HL-60/S4 treated with retinoic acid at 250 ng/mL for 4 days and 3 days (cell line): ENCODE results near the gene LIM2.
"Not testable (repeated sequence)": the region's sequence is repeated elsewhere in the genome, so short reads cannot be mapped to it uniquely, and the experiment has no call there.

Experiments used
- in situ Hi-C: fragments of 300-500 bp; cut with MboI; formaldehyde crosslinking; loops from 2 replicates; pipeline ENCODE4 v1.7.0; 2022; ENCODE audit warnings: low sequenced_read_pairs

LIM2 gene

GRCh38 chr19:51397453-51397852 is 9.7 kb upstream of the LIM2 start:
- in situ Hi-C loops: not testable (repeated sequence)

- in situ Hi-C loops: no loop called here
These were observed 8.4 kb upstream of the LIM2 start for GRCh38 chr19:51396175-51396574.

- in situ Hi-C loops: no loop called here
These were observed 6.5 kb upstream of the LIM2 start for GRCh38 chr19:51394050-51394836.

GRCh38 chr19:51392701-51393100 is 4.9 kb upstream of the LIM2 start:
- in situ Hi-C loops: no loop called here

GRCh38 chr19:51391073-51391611 is 3.4 kb upstream of the LIM2 start:
- in situ Hi-C loops: no loop called here

DNA sequence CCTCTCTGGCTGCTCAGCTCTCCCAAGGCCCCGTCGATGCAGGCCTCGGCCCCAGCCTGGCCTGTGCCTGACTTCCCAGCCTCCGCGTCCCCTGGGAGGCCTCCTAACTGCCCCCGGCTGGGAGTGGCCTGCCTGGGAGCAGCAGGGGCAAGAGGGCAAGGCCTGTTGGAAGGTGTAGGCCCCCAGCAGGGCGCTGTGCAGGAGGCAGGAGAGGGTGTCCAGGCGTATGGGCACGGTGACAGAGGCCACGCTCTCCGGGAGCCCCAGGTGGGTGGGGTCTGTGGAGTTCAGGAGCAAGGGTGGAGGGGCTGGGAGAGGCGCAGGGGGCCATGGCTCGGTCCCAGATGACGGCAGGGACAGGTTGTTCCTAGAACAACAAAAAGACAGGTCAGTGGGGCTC is 1.4 kb upstream of the LIM2 start:
- in situ Hi-C loops: no loop called here

DNA sequence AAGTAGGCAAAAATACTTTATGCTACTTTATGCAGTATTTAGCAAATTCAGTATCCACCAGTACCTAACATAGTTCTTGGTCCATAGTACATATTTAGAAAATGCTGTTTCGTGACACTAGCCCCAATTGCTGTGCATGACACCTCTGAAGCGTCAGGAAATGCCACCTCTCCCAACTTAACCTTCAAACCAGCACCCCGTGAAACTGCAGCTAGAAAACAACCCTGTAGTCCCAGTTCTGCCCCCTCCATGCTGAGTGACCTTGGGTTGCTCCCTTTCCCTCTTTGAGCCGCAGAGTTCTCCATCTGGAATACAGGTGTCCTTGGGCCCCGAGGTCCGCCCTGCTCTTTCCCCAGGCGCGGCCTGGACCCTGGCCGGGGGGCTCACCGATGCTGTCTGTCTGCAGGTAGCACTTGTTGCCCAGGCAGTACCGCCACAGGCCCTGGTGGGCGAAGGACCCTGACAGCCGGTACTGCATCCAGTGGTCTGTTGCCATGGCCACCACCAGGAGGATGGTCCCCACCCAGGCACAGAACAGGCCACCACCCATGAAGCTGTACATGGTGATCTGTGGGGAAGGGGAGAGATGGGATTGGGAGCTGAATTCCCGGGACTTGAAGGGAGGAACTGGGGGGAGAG is 773 bp downstream of the LIM2 start:
- in situ Hi-C loops: no loop called here

DNA sequence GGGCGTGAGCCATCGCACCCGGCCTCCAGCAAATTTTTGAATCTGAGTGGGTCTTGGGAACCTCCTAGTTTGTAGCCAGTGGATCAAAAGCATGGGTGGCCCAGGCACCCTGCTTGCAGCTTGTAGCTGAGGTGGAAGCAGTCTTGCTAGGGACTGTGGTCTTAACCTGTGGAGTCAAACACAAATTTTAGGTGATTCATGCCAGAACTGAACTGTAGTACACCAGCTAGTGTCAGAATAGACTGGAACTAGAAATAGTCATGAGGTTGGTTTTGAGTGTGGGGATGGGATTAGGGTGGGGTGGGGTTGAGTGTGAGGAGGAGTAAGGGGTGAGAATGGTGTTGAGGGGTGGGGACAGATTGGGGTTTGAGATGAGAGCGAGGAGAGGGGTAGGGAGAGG is 5.8 kb downstream of the LIM2 start:
- in situ Hi-C loops: no loop called here

DNA sequence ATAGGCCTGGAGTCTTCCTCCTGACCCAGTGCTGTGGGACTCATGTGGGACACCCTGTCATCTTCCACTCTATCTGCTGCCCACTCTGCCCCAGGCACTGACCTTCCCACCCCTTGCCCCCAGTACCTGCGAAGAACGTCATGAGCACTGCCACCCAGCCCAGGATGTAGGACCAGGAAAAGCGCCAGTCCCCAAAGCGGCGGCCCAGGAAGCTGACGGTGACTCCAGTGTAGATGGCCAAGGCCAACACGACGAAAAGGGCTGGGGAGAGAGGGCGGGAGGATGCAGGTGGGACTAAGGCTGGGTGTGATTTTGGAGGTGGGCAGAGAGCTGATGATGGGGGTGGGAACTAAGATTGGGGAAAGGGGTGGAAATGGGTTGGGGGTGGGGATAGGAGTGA is 7.4 kb downstream of the LIM2 start:
- in situ Hi-C loops: no loop called here

- in situ Hi-C loops: no loop called here
These were observed 10.4 kb downstream of the LIM2 start for GRCh38 chr19:51377422-51377821.

- in situ Hi-C loops: no loop called here
These were observed 12.1 kb downstream of the LIM2 start for GRCh38 chr19:51375504-51376221.

GRCh38 chr19:51372649-51373504 is 14.9 kb downstream of the LIM2 start, which contains the start of gene NKG7:
TSS of gene NKG7 (minus strand) at chr19:51372654. CDS start at chr19:51372535, 119 bp downstream.
- in situ Hi-C loops: no loop called here

- in situ Hi-C loops: no loop called here
These were observed 15.6 kb downstream of the LIM2 start for GRCh38 chr19:51372021-51372648.

DNA sequence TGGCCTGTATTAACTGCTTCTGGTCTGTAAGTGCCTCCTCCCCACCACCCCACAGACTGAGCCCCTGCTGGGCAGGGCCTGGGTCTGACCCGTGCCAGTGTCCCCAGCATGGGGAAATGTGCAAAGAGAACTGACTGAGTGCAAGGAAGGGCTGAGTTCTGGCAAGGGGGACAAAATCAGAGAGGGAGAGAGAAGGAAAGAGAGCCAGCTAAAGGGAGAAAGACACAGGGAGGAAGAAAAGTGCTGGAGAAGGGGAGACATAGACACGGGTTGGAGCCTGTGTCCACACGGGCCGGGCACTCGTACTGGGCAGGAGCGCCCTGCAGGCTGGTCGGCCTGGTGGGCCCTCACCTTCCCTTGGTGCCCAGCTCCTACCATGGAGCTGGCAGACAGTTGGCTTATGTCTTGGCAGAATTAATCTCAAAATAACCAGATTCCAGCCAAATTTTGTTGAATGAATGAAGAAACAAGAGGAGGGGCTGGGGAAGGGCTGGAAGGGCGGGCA is 16.5 kb downstream of the LIM2 start:
- in situ Hi-C loops: no loop called here

DNA sequence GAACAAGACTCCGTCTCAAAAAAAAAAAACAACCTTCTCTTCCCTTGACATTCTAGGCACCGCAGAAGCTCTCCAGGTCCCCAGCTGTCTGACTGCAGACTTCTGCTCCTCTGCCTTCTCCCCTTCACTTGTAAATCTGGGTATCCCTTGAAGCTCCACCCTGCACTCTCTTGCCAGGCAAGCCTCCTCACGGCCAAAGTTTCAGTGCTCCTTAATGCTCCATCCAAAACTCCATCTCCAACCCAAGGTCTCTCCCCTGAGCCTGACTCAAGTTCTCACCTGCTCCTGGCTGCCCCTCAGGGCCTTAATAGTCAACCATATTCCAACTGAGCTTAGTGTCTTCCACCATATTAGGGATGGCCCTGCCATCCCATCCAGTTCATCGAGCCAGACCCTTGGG is 17.5 kb downstream of the LIM2 start:
- in situ Hi-C loops: no loop called here

DNA sequence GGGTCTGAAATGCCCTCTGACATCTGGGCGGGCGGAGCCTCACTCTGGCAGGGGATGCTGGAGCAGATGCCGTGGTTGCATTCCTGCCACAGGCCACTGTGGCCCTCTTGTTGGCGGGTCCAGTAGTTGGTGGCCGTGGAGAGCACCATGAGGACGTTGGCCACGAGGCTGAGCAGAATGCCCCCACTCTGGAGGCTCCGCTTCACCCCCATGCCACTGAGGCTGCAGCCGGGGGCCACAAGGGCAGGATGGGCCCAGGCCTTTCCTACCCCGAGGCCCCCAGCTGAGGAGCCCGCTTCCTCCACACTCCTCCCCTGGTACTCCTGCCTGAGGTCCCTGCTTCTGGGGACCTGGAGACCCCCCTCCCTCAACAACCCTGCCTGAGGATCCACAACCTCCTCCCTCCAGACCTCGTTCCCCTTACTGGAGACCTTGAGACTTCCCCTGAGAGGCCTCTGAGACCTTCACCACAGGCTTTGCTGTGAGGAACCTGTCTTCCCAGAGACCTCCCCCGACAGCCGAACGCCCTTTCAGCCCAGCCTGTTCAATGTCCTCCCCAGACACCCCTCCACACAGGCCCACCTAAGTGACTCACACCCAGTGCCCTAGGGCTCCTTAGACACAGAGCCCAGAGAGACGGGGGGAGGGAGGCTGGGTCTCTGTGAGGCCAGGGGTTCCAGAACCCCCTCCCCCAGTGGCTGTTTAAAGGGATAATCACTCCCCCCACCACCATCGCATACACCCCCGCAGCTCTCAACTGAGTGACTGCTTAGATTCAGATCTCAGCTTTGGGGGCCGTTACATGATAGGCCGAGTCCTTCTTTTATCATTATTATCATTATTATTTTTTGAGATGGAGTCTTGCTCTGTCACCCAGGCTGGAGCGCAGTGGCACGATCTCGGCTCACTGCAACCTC is 19.1 kb downstream of the LIM2 start, which contains the start of gene CLDND2:
Gene CLDND2, minus strand, starts transcription at position 638 of the 917 bp plus-strand sequence. Its CDS starts 426 bp downstream, at position 212.
- in situ Hi-C loops: no loop called here

DNA sequence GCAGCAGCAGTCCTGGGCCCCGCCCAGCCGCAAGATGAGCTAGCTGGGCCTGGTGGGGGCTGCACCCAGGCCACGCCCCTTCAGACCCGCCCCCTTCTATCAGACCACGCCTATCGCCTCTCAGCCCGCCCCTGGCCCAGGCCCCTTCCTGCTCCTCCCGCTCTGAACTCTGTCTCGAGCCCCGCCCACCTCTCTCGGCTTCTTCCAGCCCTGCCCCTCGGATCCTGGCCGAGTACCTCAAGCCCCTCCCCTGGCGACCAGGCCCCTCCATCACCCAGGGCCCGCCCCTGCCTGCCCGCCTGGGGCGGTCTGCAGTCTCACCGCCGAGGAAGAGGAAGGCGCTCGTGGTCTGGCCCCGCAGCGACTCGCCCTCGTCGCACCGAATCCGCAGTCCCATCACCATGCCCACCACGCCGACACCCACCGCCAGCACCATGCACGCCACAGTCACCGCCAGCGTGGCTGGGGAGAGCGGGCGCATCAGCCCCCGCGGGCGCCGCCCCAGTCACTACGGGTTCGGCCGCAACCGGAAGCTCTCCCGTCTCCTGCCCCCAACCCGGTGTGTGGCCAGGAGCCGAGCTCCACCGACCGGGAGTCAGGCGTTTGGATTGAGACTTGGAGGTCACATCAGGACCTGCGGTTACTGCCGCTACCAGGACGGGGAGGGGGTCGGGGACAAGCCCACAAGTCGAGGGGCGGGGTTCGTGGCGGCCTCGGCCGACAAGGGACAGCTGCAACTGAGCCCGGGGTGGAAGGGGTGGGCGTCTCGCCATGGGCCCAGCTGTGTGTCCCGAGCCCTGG is 20.0 kb downstream of the LIM2 start:
- in situ Hi-C loops: no loop called here

DNA sequence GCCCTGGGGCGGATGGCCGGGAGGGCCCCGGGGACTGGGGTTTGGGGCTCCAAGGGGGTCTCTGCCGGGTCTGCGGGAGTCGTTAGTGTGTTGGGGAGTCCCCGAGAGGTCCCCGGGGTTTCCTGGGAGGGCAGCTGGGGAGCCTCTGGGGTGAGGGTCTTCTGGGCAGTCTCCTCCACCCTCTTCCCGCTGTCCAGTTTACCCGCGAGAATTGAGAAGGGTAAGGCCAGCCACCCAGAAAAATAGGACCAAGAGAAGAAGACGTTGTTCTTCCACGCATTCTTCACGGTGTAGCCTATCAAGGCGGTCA is 20.6 kb downstream of the LIM2 start:
- in situ Hi-C loops: no loop called here
